Measurements from ENCODE around the gene MGA. TPM values are rescaled to one million over a fixed set of nuclear protein-coding genes. Genes with fewer than 3 reads are reported as not detected.

The MGA gene
- total and polyA plus RNA-seq, 4 experiments from 2014 or later: 6.6 to 74.9 (median 45.4) TPM

GRCh38 chr15:41782371-41783282 lies 122.4 kb downstream of the MGA start:
- peaks cover 8 to 19% of the 10 kb centered on the region in 2 donors for H3K36me3 Mint-ChIP-seq
- Histone ChIP-seq H3K27ac (ENCODE audit: low read depth, low read length) (no peak overlapping the region), H3K36me3 (ENCODE audit: insufficient read depth, low read length) (no peaks in the 10 kb centered on the region), H3K27me3 (ENCODE audit: insufficient read depth, low read length) (no peaks in the 10 kb centered on the region), H3K4me1 (ENCODE audit: insufficient read depth, low read length) (peaks cover 12% of the 10 kb centered on the region), H3K9me3 (ENCODE audit: control insufficient read depth in 1 of 2, low read length in 2 of 2) (no peaks in the 10 kb centered on the region), H3K4me3 (ENCODE audit: low read length in 2 of 2) (no peak overlapping the region)
- DNase-seq: no peak
- intact Hi-C loops (cut with micrococcal nuclease): no loop called here
- POLR2A ChIA-PET (ENCODE audit: partially characterized antibody): interaction anchor here (1.4 kb wide), 1 partner anchor 9 kb away, joined by 5 read pairs; the partner anchor contains the start of gene MAPKBP1
- no peaks in the 10 kb centered on the region for H3K27me3 Mint-ChIP-seq
- no peaks in the 10 kb centered on the region for H3K9me3 Mint-ChIP-seq
- H3K4me3 Mint-ChIP-seq: no peak overlapping the region
- CTCF ChIA-PET (ENCODE audit: partially characterized antibody): interaction anchor here (0.9 to 3.2 kb wide), 2 partner anchors 9 to 28 kb away, joined by 4 to 25 read pairs; partner anchors contain the start of gene MAPKBP1
- no peak overlapping the region for H3K27ac Mint-ChIP-seq
- peaks cover 25 to 36% (median 28%) of the 10 kb centered on the region in 4 donors for H3K4me1 Mint-ChIP-seq

GRCh38 chr15:41783296-41783695 lies 123.1 kb downstream of the MGA start:
- Mint-ChIP-seq H3K27me3 (no peaks in the 10 kb centered on the region), H3K4me3 (no peak overlapping the region), H3K36me3 (peaks cover 8 to 19% of the 10 kb centered on the region in 2 donors), H3K27ac (no peak overlapping the region), H3K9me3 (no peaks in the 10 kb centered on the region), H3K4me1 (peaks cover 22 to 30% (median 23%) of the 10 kb centered on the region in 4 donors)
- Histone ChIP-seq H3K4me1 (ENCODE audit: insufficient read depth, low read length) (peaks cover 5% of the 10 kb centered on the region), H3K27ac (ENCODE audit: low read depth, low read length) (no peak overlapping the region), H3K36me3 (ENCODE audit: insufficient read depth, low read length) (no peaks in the 10 kb centered on the region), H3K9me3 (ENCODE audit: control insufficient read depth in 1 of 2, low read length in 2 of 2) (no peaks in the 10 kb centered on the region), H3K27me3 (ENCODE audit: insufficient read depth, low read length) (no peaks in the 10 kb centered on the region), H3K4me3 (ENCODE audit: low read length in 2 of 2) (no peak overlapping the region)
- CTCF ChIA-PET (ENCODE audit: partially characterized antibody): interaction anchor here (0.9 to 3.2 kb wide), 3 partner anchors 10 to 28 kb away, joined by 3 to 25 read pairs (median 4); partner anchors contain the start of gene MAPKBP1
- DNase-seq: no peak
- intact Hi-C loops (cut with micrococcal nuclease): no loop called here
- POLR2A ChIA-PET (ENCODE audit: partially characterized antibody): interaction anchor here (1.4 to 1.5 kb wide), 2 partner anchors 9 kb away, joined by 5 to 6 read pairs; partner anchors contain the start of gene MAPKBP1

GRCh38 chr15:41788262-41788661 lies 128.1 kb downstream of the MGA start:
- Mint-ChIP-seq H3K36me3 (peaks cover 0 to 3% of the 10 kb centered on the region in 2 donors), H3K4me3 (no peak overlapping the region), H3K9me3 (no peaks in the 10 kb centered on the region), H3K27ac (peak overlapping the region in 1 of 7 donors; percentile 23), H3K4me1 (peaks cover 31 to 45% (median 37%) of the 10 kb centered on the region in 4 donors), H3K27me3 (no peaks in the 10 kb centered on the region)
- Histone ChIP-seq H3K4me1 (ENCODE audit: insufficient read depth, low read length) (peaks cover 19% of the 10 kb centered on the region), H3K9me3 (ENCODE audit: control insufficient read depth in 1 of 2, low read length in 2 of 2) (no peaks in the 10 kb centered on the region), H3K4me3 (ENCODE audit: low read length in 2 of 2) (no peak overlapping the region), H3K36me3 (ENCODE audit: insufficient read depth, low read length) (no peaks in the 10 kb centered on the region), H3K27ac (ENCODE audit: low read depth, low read length) (no peak overlapping the region), H3K27me3 (ENCODE audit: insufficient read depth, low read length) (no peaks in the 10 kb centered on the region)
- POLR2A ChIA-PET (ENCODE audit: partially characterized antibody): interaction anchor here (1.5 kb wide), 1 partner anchor 11 kb away, joined by 3 read pairs; no protein-coding TSS in a partner anchor
- CTCF ChIA-PET (ENCODE audit: partially characterized antibody): interaction anchor here (0.5 to 1.1 kb wide), 2 partner anchors 11 to 54 kb away, joined by 3 read pairs; no protein-coding TSS in a partner anchor
- intact Hi-C loops (cut with micrococcal nuclease): no loop called here
- DNase-seq: no peak

GRCh38 chr15:41789236-41789635 lies 129.0 kb downstream of the MGA start:
- Mint-ChIP-seq H3K4me3 (no peak overlapping the region), H3K36me3 (no peaks in the 10 kb centered on the region), H3K27me3 (no peaks in the 10 kb centered on the region), H3K27ac (peak overlapping the region in 1 of 7 donors; percentile 30), H3K9me3 (no peaks in the 10 kb centered on the region), H3K4me1 (peaks cover 29 to 45% (median 36%) of the 10 kb centered on the region in 4 donors)
- intact Hi-C loops (cut with micrococcal nuclease): no loop called here
- CTCF ChIA-PET (ENCODE audit: partially characterized antibody): interaction anchor here (1.1 to 1.5 kb wide), 2 partner anchors 16 to 22 kb away, joined by 4 read pairs; no protein-coding TSS in a partner anchor
- H3K27ac ChIP-seq (ENCODE audit: low read depth, low read length): no peak overlapping the region
- POLR2A ChIA-PET (ENCODE audit: partially characterized antibody): interaction anchor here (1.3 kb wide), 1 partner anchor 12 kb away, joined by 3 read pairs; no protein-coding TSS in a partner anchor
- H3K36me3 ChIP-seq (ENCODE audit: insufficient read depth, low read length): no peaks in the 10 kb centered on the region
- no peak for DNase-seq
- peaks cover 19% of the 10 kb centered on the region for H3K4me1 ChIP-seq (ENCODE audit: insufficient read depth, low read length)
- H3K27me3 ChIP-seq (ENCODE audit: insufficient read depth, low read length): no peaks in the 10 kb centered on the region
- H3K9me3 ChIP-seq (ENCODE audit: control insufficient read depth in 1 of 2, low read length in 2 of 2): no peaks in the 10 kb centered on the region
- H3K4me3 ChIP-seq (ENCODE audit: low read length in 2 of 2): no peak overlapping the region

- H3K36me3 Mint-ChIP-seq: no peaks in the 10 kb centered on the region
- DNase-seq: no peak
- Histone ChIP-seq H3K4me1 (ENCODE audit: insufficient read depth, low read length) (peaks cover 19% of the 10 kb centered on the region), H3K27me3 (ENCODE audit: insufficient read depth, low read length) (no peaks in the 10 kb centered on the region), H3K4me3 (ENCODE audit: low read length in 2 of 2) (no peak overlapping the region), H3K36me3 (ENCODE audit: insufficient read depth, low read length) (no peaks in the 10 kb centered on the region), H3K27ac (ENCODE audit: low read depth, low read length) (no peak overlapping the region), H3K9me3 (ENCODE audit: control insufficient read depth in 1 of 2, low read length in 2 of 2) (no peaks in the 10 kb centered on the region)
- H3K9me3 Mint-ChIP-seq: no peaks in the 10 kb centered on the region
- ChIA-PET CTCF (ENCODE audit: partially characterized antibody) (interaction anchor here (1.1 to 1.5 kb wide), 2 partner anchors 17 to 22 kb away, joined by 4 read pairs; no protein-coding TSS in a partner anchor), POLR2A (ENCODE audit: partially characterized antibody) (interaction anchor here (1.3 kb wide), 1 partner anchor 12 kb away, joined by 3 read pairs; no protein-coding TSS in a partner anchor)
- intact Hi-C loops (cut with micrococcal nuclease): no loop called here
- no peaks in the 10 kb centered on the region for H3K27me3 Mint-ChIP-seq
- no peak overlapping the region for H3K27ac Mint-ChIP-seq
- H3K4me3 Mint-ChIP-seq: no peak overlapping the region
- H3K4me1 Mint-ChIP-seq: peaks cover 30 to 45% (median 36%) of the 10 kb centered on the region in 4 donors
Measured at GRCh38 chr15:41789662-41790061, 129.5 kb downstream of the MGA start.

GRCh38 chr15:41790169-41790568 lies 130.0 kb downstream of the MGA start:
- Mint-ChIP-seq H3K4me3 (no peak overlapping the region), H3K27ac (peak overlapping the region in 2 of 7 donors; percentile 13 to 43), H3K27me3 (no peaks in the 10 kb centered on the region), H3K4me1 (peaks cover 31 to 46% (median 38%) of the 10 kb centered on the region in 4 donors), H3K9me3 (no peaks in the 10 kb centered on the region), H3K36me3 (no peaks in the 10 kb centered on the region)
- DNase-seq: no peak
- Histone ChIP-seq H3K9me3 (ENCODE audit: control insufficient read depth in 1 of 2, low read length in 2 of 2) (no peaks in the 10 kb centered on the region), H3K27me3 (ENCODE audit: insufficient read depth, low read length) (no peaks in the 10 kb centered on the region), H3K27ac (ENCODE audit: low read depth, low read length) (no peak overlapping the region), H3K36me3 (ENCODE audit: insufficient read depth, low read length) (no peaks in the 10 kb centered on the region), H3K4me3 (ENCODE audit: low read length in 2 of 2) (no peak overlapping the region), H3K4me1 (ENCODE audit: insufficient read depth, low read length) (peaks cover 19% of the 10 kb centered on the region)
- intact Hi-C loops (cut with micrococcal nuclease): no loop called here
- POLR2A ChIA-PET (ENCODE audit: partially characterized antibody): interaction anchor here (1.3 kb wide), 1 partner anchor 13 kb away, joined by 3 read pairs; no protein-coding TSS in a partner anchor
- CTCF ChIA-PET (ENCODE audit: partially characterized antibody): interaction anchor here (1.5 kb wide), 1 partner anchor 21 kb away, joined by 4 read pairs; no protein-coding TSS in a partner anchor
